AG09309 (cell line): ENCODE data around the gene AIFM3.
"Not testable (repeated sequence)": the region's sequence is repeated elsewhere in the genome, so short reads cannot be mapped to it uniquely, and the experiment has no call there.

Experiments
- DNase-seq: peaks from one replicate; pipeline ENCODE4 v3.0.0-alpha.2; 2010; ENCODE audit warnings: low read depth
- H3K4me3 ChIP-seq: 2 replicates; pipeline ENCODE4 v1.5.1; 2011; ENCODE audit warnings: mild to moderate bottlenecking, low read depth, low read length, moderate library complexity; ENCODE audit not compliant: control insufficient read depth
- TF ChIP-seq, protein P1 (sequence below): IDR thresholded peaks from 2 replicates; pipeline ENCODE4 v1.5.1; 2011; ENCODE audit warnings: mild to moderate bottlenecking, low read depth, low read length, inconsistent platforms; ENCODE audit not compliant: insufficient read depth, control insufficient read depth; ENCODE audit errors: missing control alignments

The AIFM3 gene

DNA sequence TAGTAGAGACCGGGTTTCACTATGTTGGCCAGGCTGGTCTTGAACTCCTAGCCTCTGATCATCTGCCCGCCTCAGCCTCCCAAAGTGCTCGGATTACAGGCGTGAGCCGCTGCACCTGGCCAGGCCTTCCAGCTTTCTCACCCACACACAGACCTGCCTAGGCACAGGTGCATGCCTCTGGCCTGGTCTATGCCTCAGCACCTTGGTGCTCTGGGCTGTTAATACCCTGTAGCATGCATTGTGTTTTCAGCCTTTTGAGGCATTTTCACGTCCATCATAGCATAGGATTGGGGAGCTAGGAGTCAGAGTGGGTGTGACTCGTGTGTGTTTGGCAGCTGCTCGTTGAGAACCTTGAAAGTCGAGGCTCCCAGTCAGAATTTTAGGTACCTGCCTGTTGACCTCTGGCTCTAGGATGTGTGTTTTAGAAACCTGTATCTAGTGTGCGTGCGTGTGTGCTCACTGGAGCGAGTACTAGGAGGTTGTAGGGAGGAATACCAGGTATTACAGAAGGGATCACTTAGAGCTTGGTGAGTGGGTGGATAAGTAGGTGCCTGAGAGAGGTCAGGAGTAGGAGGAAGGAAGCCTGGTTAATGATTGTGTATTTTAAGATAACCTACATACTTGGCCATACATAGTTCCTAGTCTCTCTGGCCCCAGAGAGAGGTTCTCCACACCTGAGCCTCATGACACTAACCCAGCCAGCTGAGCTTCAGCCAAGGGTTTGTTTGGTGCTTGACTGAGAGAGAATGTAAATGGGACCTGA lies 29.8 kb upstream of the AIFM3 start:
- TF ChIP-seq, protein P1, sequence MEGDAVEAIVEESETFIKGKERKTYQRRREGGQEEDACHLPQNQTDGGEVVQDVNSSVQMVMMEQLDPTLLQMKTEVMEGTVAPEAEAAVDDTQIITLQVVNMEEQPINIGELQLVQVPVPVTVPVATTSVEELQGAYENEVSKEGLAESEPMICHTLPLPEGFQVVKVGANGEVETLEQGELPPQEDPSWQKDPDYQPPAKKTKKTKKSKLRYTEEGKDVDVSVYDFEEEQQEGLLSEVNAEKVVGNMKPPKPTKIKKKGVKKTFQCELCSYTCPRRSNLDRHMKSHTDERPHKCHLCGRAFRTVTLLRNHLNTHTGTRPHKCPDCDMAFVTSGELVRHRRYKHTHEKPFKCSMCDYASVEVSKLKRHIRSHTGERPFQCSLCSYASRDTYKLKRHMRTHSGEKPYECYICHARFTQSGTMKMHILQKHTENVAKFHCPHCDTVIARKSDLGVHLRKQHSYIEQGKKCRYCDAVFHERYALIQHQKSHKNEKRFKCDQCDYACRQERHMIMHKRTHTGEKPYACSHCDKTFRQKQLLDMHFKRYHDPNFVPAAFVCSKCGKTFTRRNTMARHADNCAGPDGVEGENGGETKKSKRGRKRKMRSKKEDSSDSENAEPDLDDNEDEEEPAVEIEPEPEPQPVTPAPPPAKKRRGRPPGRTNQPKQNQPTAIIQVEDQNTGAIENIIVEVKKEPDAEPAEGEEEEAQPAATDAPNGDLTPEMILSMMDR = no peak
- H3K4me3 ChIP-seq = no peak overlapping the region
- no peak for DNase-seq

DNA sequence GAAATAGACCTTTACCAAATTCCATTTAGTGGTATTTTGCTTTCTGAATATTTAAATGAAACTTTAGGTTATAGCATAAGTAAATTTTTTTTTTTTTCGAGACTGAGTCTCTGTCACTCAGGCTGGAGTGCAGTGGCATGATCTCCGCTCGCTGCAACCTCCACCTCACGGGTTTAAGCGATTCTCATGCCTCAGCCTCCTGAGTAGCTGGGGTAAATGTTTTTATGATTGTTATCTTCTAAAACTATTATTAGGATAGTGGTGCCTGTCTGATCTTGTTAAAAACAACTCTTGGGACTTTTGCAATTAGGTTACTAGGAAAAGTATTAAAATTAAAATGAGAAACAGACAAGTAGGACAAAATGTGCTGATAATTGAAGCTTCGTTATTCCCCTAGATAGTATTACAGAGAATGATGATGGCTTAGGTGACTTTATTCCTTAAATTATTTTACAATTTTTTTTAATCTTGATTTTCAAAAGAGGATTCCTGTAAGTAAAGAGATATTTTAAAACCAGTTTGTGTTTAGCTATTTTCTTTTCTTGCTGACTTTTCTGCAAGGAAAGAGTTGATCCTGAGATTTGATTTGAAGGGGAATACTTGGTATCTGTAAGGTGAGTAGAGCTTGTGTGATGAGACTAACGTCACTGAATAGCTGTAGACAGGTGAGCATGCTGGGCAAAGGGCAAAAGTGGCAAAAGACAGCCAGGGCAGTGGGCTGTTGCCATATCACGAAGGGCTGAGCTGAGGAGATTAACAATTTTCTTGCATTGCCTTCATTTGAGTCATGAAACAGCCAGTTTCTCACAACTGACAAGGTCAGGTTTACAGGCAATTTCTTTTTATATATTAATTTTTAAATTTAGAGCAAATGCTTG lies 29.0 kb upstream of the AIFM3 start:
- no peak for DNase-seq
- TF ChIP-seq, protein P1 = no peak

DNA sequence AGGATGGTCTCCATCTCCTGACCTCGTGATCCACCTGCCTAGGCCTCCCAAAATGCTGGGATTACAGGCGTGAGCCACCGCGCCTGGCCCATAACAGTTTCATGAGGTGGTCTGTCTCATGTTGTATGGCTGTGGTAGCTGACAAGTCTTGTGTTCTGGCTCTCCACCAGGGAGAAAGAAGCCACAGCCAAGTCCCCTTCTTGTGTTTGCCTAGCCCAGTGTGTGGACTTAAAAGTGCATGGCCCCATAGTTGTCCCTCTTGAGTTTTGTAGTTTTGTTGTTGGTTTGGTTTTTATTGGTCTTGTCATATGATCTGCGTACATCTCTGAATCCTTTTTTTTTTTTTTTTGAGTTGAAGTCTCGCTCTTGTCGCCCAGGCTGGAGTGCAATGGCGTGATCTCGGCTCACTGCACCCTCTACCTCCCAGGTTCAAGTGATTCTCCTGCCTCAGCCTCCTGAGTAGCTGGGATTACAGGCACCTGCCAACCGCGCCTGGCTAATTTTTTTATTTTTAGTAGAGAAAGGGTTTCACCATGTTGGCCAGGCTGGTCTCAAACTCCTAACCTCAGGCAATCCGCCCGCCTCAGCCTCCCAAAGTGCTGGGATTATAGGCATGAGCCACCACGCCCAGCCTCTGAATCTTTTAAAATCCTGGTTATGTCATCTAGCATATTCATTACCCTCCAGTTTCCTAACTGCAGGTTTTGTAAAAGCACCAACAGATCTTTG lies 27.4 kb upstream of the AIFM3 start:
- H3K4me3 ChIP-seq, DNase-seq: not testable (repeated sequence)

More for the DNA sequence above, 29.0 kb upstream of the AIFM3 start:
- no peak overlapping the region for H3K4me3 ChIP-seq

DNA sequence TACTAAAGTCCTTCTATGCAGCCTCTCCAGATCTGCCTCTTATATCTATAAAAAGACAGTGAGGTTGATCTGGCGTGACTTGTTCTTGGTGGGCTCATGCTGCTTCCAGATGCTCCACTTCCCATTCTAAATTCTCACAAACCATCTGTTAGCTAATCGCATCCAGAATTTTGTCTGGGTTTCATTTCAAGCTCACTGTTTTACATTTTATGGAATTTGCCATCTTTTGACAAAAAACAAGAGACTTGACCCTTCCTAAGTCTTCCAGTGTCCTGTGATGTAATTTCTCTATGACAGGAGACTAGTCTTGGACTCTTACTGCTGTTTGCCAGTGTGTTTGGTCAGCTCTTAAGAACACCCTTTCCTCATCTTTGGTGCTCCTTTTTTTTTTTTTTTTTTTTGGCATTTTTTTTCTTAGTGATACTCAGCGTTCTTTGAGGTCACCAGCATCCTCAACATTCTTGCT lies 26.8 kb upstream of the AIFM3 start:
- DNase-seq = peak; percentile 39
- H3K4me3 ChIP-seq = no peak overlapping the region
- TF ChIP-seq, protein P1 = no peak

DNA sequence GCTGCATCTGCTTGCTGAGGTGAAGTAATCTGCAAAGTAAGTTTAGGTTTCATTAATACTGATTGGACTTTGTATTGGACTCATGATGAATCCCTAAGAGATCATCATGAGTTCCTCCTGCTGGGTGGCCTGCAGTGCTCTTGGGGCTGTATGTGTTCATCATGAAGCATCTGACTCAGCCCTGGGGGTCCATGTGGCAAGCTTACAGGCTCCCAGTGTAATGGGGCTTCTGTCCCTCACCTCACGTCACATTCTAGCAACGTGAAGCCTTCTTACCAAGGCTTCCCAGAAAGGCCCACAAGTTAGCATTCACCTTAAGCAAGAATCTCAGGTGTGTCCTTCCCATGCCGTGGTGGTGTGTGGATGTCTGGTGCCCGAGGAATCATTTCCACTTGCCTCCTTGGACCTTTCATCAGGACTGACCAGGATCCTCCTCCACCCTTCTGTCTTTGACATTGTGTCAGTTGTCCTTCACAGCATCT lies 26.1 kb upstream of the AIFM3 start:
- TF ChIP-seq, protein P1 = no peak
- no peak for DNase-seq

DNA sequence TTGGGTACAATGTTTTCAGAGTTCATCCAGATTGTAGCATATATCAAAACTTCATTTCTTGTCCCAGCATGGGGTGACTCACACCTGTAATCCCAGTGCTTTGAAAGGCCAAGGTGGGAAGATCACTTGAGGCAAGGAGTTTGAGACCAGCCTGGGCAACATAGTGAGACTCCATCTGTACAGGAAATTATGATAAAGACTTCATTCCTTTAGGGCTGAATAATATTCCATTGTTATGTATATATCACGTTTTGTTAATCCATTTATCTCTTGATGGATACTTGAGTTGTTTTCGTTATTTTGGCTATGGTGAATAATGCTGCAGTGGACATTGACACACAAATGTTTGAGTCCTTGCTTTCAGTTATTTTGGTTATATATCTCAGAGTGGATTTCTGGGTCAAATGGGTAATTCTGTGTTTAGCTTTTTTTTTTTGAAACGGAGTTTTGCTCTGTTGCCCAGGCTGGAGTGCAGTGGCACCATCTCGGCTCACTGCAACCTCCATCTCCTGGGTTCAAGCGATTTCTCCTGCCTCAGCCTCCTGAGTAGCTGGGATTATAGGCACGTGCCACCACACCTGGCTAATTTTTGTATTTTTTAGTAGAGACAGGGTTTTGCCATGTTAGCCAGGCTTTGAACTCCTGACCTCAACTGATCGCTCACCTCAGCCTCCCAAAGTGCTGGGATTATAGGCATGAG lies 24.7 kb upstream of the AIFM3 start:
- not testable (repeated sequence) for DNase-seq, H3K4me3 ChIP-seq

More for the DNA sequence above, 26.1 kb upstream of the AIFM3 start:
- no peak overlapping the region for H3K4me3 ChIP-seq
